GM23338 (cell line): ENCODE measurements around the gene DDX54. TPM values are rescaled to one million over a fixed set of nuclear protein-coding genes. Genes with fewer than 3 reads are reported as not detected.

Experiments
- ATAC-seq: fragments of 200-7000 bp; cut with Tn5 transposase; 3 replicates; pipeline ENCODE4 v1.9.1; 2020
- DNase-seq: peaks from one replicate; pipeline ENCODE4 v3.0.0-alpha.2; 2015; ENCODE audit warnings: low spot score
- H2AFZ ChIP-seq: fragments of 200-600 bp; sonication (generic); 2 replicates; pipeline ENCODE4 v1.8.0; 2016; ENCODE audit warnings: antibody characterized with exemption, mild to moderate bottlenecking, moderate library complexity
- H3F3A ChIP-seq: fragments of 200-600 bp; sonication (generic); replicated peaks from 2 replicates; pipeline ENCODE4 v1.8.0; 2017; ENCODE audit warnings: antibody characterized with exemption, mixed run types, low read depth
- H3K27ac ChIP-seq: fragments of 200-600 bp; sonication (generic); 2 replicates; pipeline ENCODE4 v1.6.1; 2016; ENCODE audit warnings: low read depth
- H3K27me3 ChIP-seq: fragments of 200-600 bp; sonication (generic); 2 replicates; pipeline ENCODE4 v1.8.0; 2016; ENCODE audit warnings: mild to moderate bottlenecking, mixed run types, moderate library complexity; ENCODE audit not compliant: insufficient read depth
- H3K36me3 ChIP-seq: fragments of 200-600 bp; sonication (generic); 2 replicates; pipeline ENCODE4 v1.8.0; 2016; ENCODE audit warnings: mild to moderate bottlenecking; ENCODE audit not compliant: insufficient read depth
- H3K4me1 ChIP-seq: fragments of 200-600 bp; sonication (generic); 2 replicates; pipeline ENCODE4 v1.8.0; 2016; ENCODE audit warnings: mild to moderate bottlenecking, moderate library complexity; ENCODE audit not compliant: insufficient read depth
- H3K4me2 ChIP-seq: fragments of 200-600 bp; sonication (generic); 2 replicates; pipeline ENCODE4 v1.7.1; 2017; ENCODE audit warnings: mixed run types
- H3K4me3 ChIP-seq: fragments of 200-600 bp; sonication (generic); 2 replicates; pipeline ENCODE4 v1.6.1; 2016; ENCODE audit warnings: mixed run types
- H3K79me2 ChIP-seq: fragments of 200-600 bp; sonication (generic); replicated peaks from 2 replicates; pipeline ENCODE4 v1.8.0; 2017; ENCODE audit warnings: mild to moderate bottlenecking; ENCODE audit not compliant: insufficient read depth
- H3K9me2 ChIP-seq: fragments of 200-600 bp; sonication (generic); 2 replicates; pipeline ENCODE4 v1.8.0; 2017; ENCODE audit not compliant: insufficient read depth
- H4K20me1 ChIP-seq: fragments of 200-600 bp; sonication (generic); replicated peaks from 2 replicates; pipeline ENCODE4 v1.8.0; 2017; ENCODE audit warnings: mild to moderate bottlenecking; ENCODE audit not compliant: insufficient read depth
- H3K27ac Mint-ChIP-seq: 2 replicates; pipeline ENCODE4 v1.8.0; 2020; ENCODE audit warnings: inconsistent platforms, mild to moderate bottlenecking, moderate library complexity, mixed read lengths
- H3K27me3 Mint-ChIP-seq: 3 replicates; pipeline ENCODE4 v1.8.0; 2022; ENCODE audit warnings: low read depth, mild to moderate bottlenecking, moderate library complexity, mixed read lengths, inconsistent platforms; ENCODE audit not compliant: insufficient read depth, poor library complexity
- H3K36me3 Mint-ChIP-seq: 3 replicates; pipeline ENCODE4 v1.8.0; 2021; ENCODE audit warnings: low read depth, mild to moderate bottlenecking, inconsistent platforms, moderate library complexity, mixed read lengths
- H3K4me1 Mint-ChIP-seq: 3 replicates; pipeline ENCODE4 v1.8.0; 2020; ENCODE audit warnings: mild to moderate bottlenecking, inconsistent platforms, mixed read lengths
- H3K4me3 Mint-ChIP-seq: 3 replicates; pipeline ENCODE4 v1.8.0; 2021; ENCODE audit warnings: moderate library complexity, mild to moderate bottlenecking, inconsistent platforms, mixed read lengths
- H3K9me3 Mint-ChIP-seq: 3 replicates; pipeline ENCODE4 v1.8.0; 2020; ENCODE audit warnings: moderate library complexity, mild to moderate bottlenecking, inconsistent platforms, mixed read lengths
- CREB1 ChIP-seq: fragments of 250-450 bp; sonication (Bioruptor Pico); IDR thresholded peaks from 2 replicates; pipeline ENCODE4 v1.5.0; 2020; ENCODE audit warnings: low read depth, mild to moderate bottlenecking, moderate library complexity
- CTCF ChIP-seq, 2 experiments: fragments of 200-600 bp in 1 of 2; sonication (generic) in 1 of 2; conservative IDR thresholded peaks; 2 replicates each; pipeline versions ENCODE4 v1.5.1 to v1.6.1; 2016 to 2017; ENCODE audit warnings: antibody characterized with exemption in 2 of 2, low read depth in 2 of 2, mild to moderate bottlenecking in 2 of 2, moderate library complexity in 1 of 2
- ETS1 ChIP-seq: IDR thresholded peaks from 2 replicates; pipeline ENCODE4 v1.6.1; 2016; ENCODE audit warnings: antibody characterized with exemption
- EZH2 ChIP-seq: fragments of 200-600 bp; sonication (generic); IDR thresholded peaks from one replicate; pipeline ENCODE4 v1.8.0; 2017; ENCODE audit warnings: antibody characterized with exemption, mild to moderate bottlenecking, low read depth; ENCODE audit not compliant: unreplicated experiment
- EZH2phosphoT487 ChIP-seq: fragments of 200-600 bp; sonication (generic); IDR thresholded peaks from one replicate; pipeline ENCODE4 v1.8.1; 2018; ENCODE audit warnings: antibody characterized with exemption; ENCODE audit not compliant: unreplicated experiment
- JUNB ChIP-seq: IDR thresholded peaks from one replicate; pipeline ENCODE4 v1.6.1; 2016; ENCODE audit warnings: antibody characterized with exemption; ENCODE audit not compliant: unreplicated experiment
- POLR2AphosphoS5 ChIP-seq: IDR thresholded peaks from 2 replicates; pipeline ENCODE4 v1.6.1; 2016; ENCODE audit warnings: antibody characterized with exemption, low read depth
- REST ChIP-seq: IDR thresholded peaks from one replicate; pipeline ENCODE4 v1.6.1; 2018; ENCODE audit warnings: antibody characterized with exemption; ENCODE audit not compliant: unreplicated experiment
- STAT1 ChIP-seq: IDR thresholded peaks from one replicate; pipeline ENCODE4 v1.6.1; 2016; ENCODE audit warnings: antibody characterized with exemption; ENCODE audit not compliant: unreplicated experiment
- ZNF114 ChIP-seq: fragments of 250-450 bp; sonication (Bioruptor Pico); IDR thresholded peaks from 2 replicates; pipeline ENCODE4 v1.5.0; 2020; ENCODE audit warnings: mild to moderate bottlenecking, moderate library complexity
- ZNF331 ChIP-seq: fragments of 250-450 bp; sonication (Bioruptor Pico); IDR thresholded peaks from 2 replicates; pipeline ENCODE4 v1.5.0; 2020; ENCODE audit warnings: low read depth, mild to moderate bottlenecking, moderate library complexity
- polyA plus RNA-seq: library from polyadenylated mRNA; unstranded; fragments of >200 nt; fragmentation: Nextera tagmentation; extraction: Ambion mirVana; gene quantifications from 2 replicates; pipeline ENCODE4 v1.2.1, GENCODE V29; 2016
- total RNA-seq: library from RNA; depleted of rRNA; stranded (reverse); fragments of >200 nt; shearing (Covaris generic); gene quantifications from 2 replicates; pipeline ENCODE4 v1.2.3, GENCODE V29; 2014

The DDX54 gene
- total and polyA plus RNA-seq, 2 experiments from 2014 or later, result 84.1 to 89.4 TPM

- TF ChIP-seq REST, result no peak
- no peak for TF ChIP-seq ZNF114 (CRISPR knock-in tag)
Observed at GRCh38 chr12:113200021-113200797, 14.9 kb upstream of the DDX54 start (continued).

GRCh38 chr12:113198296-113198695 lies 13.0 kb upstream of the DDX54 start:
- no peak overlapping the region for H3K27ac Mint-ChIP-seq
- H3K4me2 ChIP-seq, result no peak overlapping the region
- peaks cover 4% of the 10 kb centered on the region; the same call in 1 of the 3 replicates for H3K36me3 Mint-ChIP-seq
- H3K9me2 ChIP-seq, result no peaks in the 10 kb centered on the region
- no peaks in the 10 kb centered on the region for H3F3A ChIP-seq
- no peak overlapping the region for H2AFZ ChIP-seq
- DNase-seq, result no peak
- no peak overlapping the region for H3K4me3 ChIP-seq
- no peaks in the 10 kb centered on the region for H3K79me2 ChIP-seq
- peaks cover 4% of the 10 kb centered on the region; the same call in 1 of the 3 replicates for H3K4me1 Mint-ChIP-seq
- no peaks in the 10 kb centered on the region for H3K27me3 ChIP-seq
- peaks cover 2% of the 10 kb centered on the region for H3K27me3 Mint-ChIP-seq
- H3K27ac ChIP-seq, result no peak overlapping the region
- H3K9me3 Mint-ChIP-seq, result no peaks in the 10 kb centered on the region
- no peak for ATAC-seq
- H3K4me3 Mint-ChIP-seq, result no peak overlapping the region
- no peaks in the 10 kb centered on the region for H4K20me1 ChIP-seq
- no peaks in the 10 kb centered on the region for H3K36me3 ChIP-seq
- H3K4me1 ChIP-seq, result no peaks in the 10 kb centered on the region; the same call in 1 of the 2 replicates
- TF ChIP-seq CREB1 (CRISPR knock-in tag) (no peak), ZNF114 (CRISPR knock-in tag) (no peak), JUNB (no peak), EZH2 (no peak), EZH2phosphoT487 (no peak), ETS1 (no peak), ZNF331 (CRISPR knock-in tag) (no peak), CTCF (conservative IDR thresholded peaks at IDR 0.05; ENCODE audit: low read depth in 2 of 2) (no peak), REST (no peak), STAT1 (no peak), POLR2AphosphoS5 (no peak)
